KMS-11 (cell line): Measurements from ENCODE around the gene GFI1.
A peak's percentile ranks its signal among the peaks of the same experiment; 100 is the strongest.

ENCODE experiments used
- H2AFZ ChIP-seq: fragments of 200-600 bp; sonication (generic); 2 replicates; pipeline ENCODE4 v1.6.1; 2016; ENCODE audit warnings: antibody characterized with exemption, mixed run types, low read depth
- H3K27ac ChIP-seq: fragments of 200-600 bp; sonication (generic); 2 replicates; pipeline ENCODE4 v1.6.1; 2016; ENCODE audit warnings: mild to moderate bottlenecking, mixed run types
- H3K27me3 ChIP-seq: fragments of 200-600 bp; sonication (generic); 2 replicates; pipeline ENCODE4 v1.6.1; 2017; ENCODE audit warnings: mild to moderate bottlenecking, low read depth, mixed run types, moderate library complexity; ENCODE audit not compliant: insufficient read depth
- H3K36me3 ChIP-seq: fragments of 200-600 bp; sonication (generic); 2 replicates; pipeline ENCODE4 v1.6.1; 2017; ENCODE audit warnings: mild to moderate bottlenecking, mixed run types; ENCODE audit not compliant: insufficient read depth
- H3K4me1 ChIP-seq: fragments of 200-600 bp; sonication (generic); 2 replicates; pipeline ENCODE4 v1.6.1; 2016; ENCODE audit warnings: mild to moderate bottlenecking, low read depth, mixed run types; ENCODE audit not compliant: poor library complexity, severe bottlenecking
- H3K4me2 ChIP-seq: fragments of 200-600 bp; sonication (generic); 2 replicates; pipeline ENCODE4 v1.7.0; 2016; ENCODE audit warnings: mild to moderate bottlenecking, mixed run types
- H3K4me3 ChIP-seq: fragments of 200-600 bp; sonication (generic); IDR thresholded peaks from 2 replicates; pipeline ENCODE4 v1.6.1; 2017; ENCODE audit warnings: low read depth, low read length, mixed read lengths; ENCODE audit not compliant: insufficient read depth
- H3K79me2 ChIP-seq: fragments of 200-600 bp; sonication (generic); 2 replicates; pipeline ENCODE4 v1.6.1; 2016; ENCODE audit warnings: low read depth, mixed run types; ENCODE audit not compliant: insufficient read depth
- H3K9ac ChIP-seq: fragments of 200-600 bp; sonication (generic); 2 replicates; pipeline ENCODE4 v1.6.1; 2016; ENCODE audit warnings: mild to moderate bottlenecking, mixed run types
- H4K20me1 ChIP-seq: fragments of 200-600 bp; sonication (generic); 2 replicates; pipeline ENCODE4 v1.6.1; 2016; ENCODE audit warnings: mild to moderate bottlenecking, mixed run types; ENCODE audit not compliant: insufficient read depth
- TF ChIP-seq, protein P1 (sequence below): fragments of 200-600 bp; sonication (generic); conservative IDR thresholded peaks from 2 replicates; pipeline ENCODE4 v1.6.1; 2017; ENCODE audit warnings: low read depth, mild to moderate bottlenecking, antibody characterized with exemption, low read length, moderate library complexity, mixed read lengths

The GFI1 gene

DNA sequence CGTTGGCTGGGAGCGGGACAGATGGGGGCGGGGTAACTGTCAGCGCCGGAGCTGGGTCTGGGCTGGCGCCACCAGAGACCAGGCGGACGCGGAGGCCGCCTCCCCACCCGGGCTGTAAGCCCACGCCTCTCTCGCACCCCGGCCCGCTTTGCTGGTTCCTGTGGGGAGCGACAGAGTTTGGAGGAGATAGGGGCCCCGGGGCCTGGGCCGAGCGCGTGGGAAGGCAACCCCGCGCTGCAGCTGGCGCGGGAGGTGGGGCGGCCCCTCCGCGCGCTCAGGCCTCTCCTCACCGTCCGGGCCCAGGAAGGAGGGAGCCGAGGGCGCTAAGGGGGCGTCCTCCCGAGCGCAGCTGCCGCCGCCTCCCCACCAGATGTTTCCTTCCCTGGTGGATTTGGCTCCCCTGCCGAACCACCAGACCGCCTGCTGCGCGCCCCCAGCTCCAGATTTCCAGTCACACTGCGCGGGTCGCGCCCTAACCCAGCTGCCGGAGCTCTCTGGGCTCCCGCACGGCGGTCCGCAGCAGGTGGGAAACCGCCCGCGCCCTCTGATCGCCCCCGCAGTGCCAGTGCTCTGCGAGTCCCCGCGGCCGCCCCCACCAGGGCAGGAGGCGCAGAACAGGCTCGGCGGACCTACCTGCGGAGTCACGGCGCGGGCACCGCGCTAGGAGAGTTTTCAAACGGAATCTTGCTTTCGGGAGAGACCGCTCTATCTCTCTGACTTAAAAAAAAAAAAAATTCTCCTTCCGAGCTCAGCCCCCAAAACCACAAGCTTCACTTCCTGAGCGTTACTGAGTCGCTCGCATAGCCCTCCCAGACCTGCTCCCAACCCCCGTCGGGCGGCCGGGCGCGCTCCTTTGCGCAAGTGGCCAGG, 1.1 kb downstream of the GFI1 start:
- no peaks in the 10 kb centered on the region for H3K79me2 ChIP-seq
- H3K36me3 ChIP-seq, result no peaks in the 10 kb centered on the region
- no peaks in the 10 kb centered on the region for H4K20me1 ChIP-seq
- H3K9ac ChIP-seq, result peak overlapping the region; percentile 9; the same call in 1 of the 2 replicates
- H3K4me3 ChIP-seq, result no peak overlapping the region
- H2AFZ ChIP-seq, result peak overlapping the region; percentile 83
- H3K27me3 ChIP-seq, result peaks cover 3% of the 10 kb centered on the region; the same call in 1 of the 2 replicates
- no peaks in the 10 kb centered on the region for H3K4me1 ChIP-seq
- peak overlapping the region; percentile 93 for H3K4me2 ChIP-seq
- no peak overlapping the region for H3K27ac ChIP-seq
- TF ChIP-seq, protein P1, sequence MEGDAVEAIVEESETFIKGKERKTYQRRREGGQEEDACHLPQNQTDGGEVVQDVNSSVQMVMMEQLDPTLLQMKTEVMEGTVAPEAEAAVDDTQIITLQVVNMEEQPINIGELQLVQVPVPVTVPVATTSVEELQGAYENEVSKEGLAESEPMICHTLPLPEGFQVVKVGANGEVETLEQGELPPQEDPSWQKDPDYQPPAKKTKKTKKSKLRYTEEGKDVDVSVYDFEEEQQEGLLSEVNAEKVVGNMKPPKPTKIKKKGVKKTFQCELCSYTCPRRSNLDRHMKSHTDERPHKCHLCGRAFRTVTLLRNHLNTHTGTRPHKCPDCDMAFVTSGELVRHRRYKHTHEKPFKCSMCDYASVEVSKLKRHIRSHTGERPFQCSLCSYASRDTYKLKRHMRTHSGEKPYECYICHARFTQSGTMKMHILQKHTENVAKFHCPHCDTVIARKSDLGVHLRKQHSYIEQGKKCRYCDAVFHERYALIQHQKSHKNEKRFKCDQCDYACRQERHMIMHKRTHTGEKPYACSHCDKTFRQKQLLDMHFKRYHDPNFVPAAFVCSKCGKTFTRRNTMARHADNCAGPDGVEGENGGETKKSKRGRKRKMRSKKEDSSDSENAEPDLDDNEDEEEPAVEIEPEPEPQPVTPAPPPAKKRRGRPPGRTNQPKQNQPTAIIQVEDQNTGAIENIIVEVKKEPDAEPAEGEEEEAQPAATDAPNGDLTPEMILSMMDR, result peak; percentile 29; the same call in 1 of the 2 replicates

DNA sequence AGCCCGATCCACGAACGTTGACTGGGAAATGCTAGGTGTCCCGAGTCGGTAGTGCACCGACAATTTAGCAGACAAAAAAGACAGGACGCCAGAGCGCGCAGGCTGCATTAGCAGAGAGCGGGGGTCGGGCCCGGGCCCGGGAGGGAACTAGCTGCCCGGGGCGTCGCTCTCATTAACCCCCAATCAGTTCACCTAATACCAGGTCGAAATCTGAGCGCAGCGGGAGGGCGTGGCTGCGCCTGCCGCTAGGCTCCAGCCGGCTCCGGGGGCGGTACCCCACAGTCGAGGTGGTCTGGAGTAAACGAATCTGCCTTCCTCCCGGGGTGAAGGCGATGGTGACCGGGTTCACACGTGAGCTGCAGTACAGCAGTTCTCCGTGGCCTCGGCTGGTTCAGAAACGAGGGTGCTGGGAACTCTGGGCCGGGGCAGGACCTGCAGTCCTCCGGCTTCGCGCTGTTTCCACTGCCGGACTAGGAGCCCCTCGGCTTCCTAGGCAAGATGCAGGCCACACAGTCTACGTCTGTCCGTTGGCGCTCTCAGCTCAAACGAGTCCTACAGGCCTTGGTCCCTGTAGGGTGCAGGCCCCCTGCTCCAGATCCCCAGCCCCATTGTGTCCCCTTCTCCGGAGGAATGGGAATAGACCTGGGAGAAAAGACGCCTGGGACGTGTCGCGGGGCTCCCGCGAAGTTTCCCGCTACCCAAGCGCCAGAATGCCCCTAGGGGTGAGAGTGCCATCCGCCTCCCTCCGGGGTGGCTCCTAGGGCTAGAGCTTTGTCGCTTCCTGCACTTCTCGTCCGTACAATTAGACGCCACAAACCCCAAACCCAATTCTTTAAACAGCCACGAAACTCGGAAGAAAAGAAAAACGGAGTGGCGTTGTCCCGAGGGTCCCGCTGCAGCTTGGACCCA, 2.0 kb downstream of the GFI1 start:
- H3K9ac ChIP-seq, result peak overlapping the region; percentile 9; the same call in 1 of the 2 replicates
- peak overlapping the region; percentile 93 for H3K4me2 ChIP-seq
- no peaks in the 10 kb centered on the region for H3K36me3 ChIP-seq
- H3K79me2 ChIP-seq, result no peaks in the 10 kb centered on the region
- H4K20me1 ChIP-seq, result no peaks in the 10 kb centered on the region
- H3K27ac ChIP-seq, result no peak overlapping the region
- no peak overlapping the region for H3K4me3 ChIP-seq
- no peaks in the 10 kb centered on the region for H3K4me1 ChIP-seq
- TF ChIP-seq, protein P1, result no peak
- H3K27me3 ChIP-seq, result peaks cover 3% of the 10 kb centered on the region; the same call in 1 of the 2 replicates
- peak overlapping the region; percentile 83 for H2AFZ ChIP-seq

DNA sequence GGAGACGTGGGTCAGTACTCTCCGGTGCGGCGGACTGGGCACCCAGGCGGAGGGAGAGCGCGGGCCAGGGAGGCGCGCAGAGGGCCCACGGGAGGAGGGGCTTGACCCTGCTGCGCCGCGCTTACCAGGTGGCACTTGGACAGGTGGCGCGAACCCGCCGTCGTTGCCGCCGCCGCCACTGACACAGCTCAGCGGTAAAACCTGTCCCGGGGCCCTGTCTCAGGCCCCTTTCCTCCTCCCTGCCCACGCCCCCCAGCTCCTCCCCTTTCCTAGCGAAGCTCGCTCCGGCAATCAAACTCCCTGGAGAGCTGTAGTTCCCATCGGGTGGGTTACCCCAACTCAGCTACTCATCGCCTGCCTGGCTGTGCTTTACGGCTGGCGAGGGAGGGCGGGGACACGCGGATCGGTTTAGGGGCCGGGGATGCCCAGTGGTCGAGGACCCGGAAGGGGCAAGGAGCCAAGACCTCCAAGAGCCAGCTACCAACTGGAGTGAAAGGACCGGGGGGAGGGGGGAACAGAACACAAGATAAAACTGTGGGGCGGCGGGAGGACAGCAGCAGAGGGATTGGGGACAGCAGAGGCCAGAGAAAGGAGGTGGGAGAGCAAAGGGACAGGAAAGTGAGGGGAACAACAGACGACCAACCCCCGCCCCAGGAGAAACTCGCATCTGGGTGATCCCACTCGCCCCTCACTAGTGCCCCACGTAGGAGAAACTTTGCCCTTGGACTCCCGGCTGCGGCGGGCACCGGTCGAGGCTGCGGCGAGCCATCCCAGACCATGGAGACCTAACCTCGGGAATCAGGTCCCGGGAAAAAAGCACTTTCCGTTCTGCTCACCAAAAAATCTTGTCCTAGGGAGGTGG, 2.9 kb downstream of the GFI1 start:
- H3K27me3 ChIP-seq, result peaks cover 3% of the 10 kb centered on the region; the same call in 1 of the 2 replicates
- H3K79me2 ChIP-seq, result no peaks in the 10 kb centered on the region
- H3K4me1 ChIP-seq, result no peaks in the 10 kb centered on the region
- H3K27ac ChIP-seq, result no peak overlapping the region
- H3K4me3 ChIP-seq, result no peak overlapping the region
- peak overlapping the region; percentile 83; the same call in 1 of the 2 replicates for H2AFZ ChIP-seq
- TF ChIP-seq, protein P1, result no peak
- no peaks in the 10 kb centered on the region for H4K20me1 ChIP-seq
- no peak overlapping the region for H3K9ac ChIP-seq
- peak overlapping the region; percentile 93 for H3K4me2 ChIP-seq
- no peaks in the 10 kb centered on the region for H3K36me3 ChIP-seq
